Neuronal stem cell (in vitro differentiated cells): ENCODE measurements around the gene EBI3.
"Not testable (repeated sequence)": the region's sequence is repeated elsewhere in the genome, so short reads cannot be mapped to it uniquely, and the experiment has no call there.

ENCODE experiments used
- DNase-seq: peaks from one replicate; pipeline ENCODE4 v3.0.0-alpha.2; 2013; ENCODE audit warnings: low spot score
- H2AFZ ChIP-seq: one replicate; pipeline ENCODE4 v1.6.1; 2013; ENCODE audit warnings: mild to moderate bottlenecking, low read length, inconsistent platforms
- H2AK5ac ChIP-seq: 2 replicates; pipeline ENCODE4 v1.6.1; 2013; ENCODE audit warnings: low read depth, mild to moderate bottlenecking, inconsistent platforms, low read length, moderate library complexity, mixed read lengths
- H2BK120ac ChIP-seq: 2 replicates; pipeline ENCODE4 v1.6.1; 2013; ENCODE audit warnings: low read depth, mild to moderate bottlenecking, inconsistent platforms, low read length, moderate library complexity, mixed read lengths
- H2BK12ac ChIP-seq: one replicate; pipeline ENCODE4 v1.6.1; 2013; ENCODE audit warnings: low read length, inconsistent platforms
- H2BK15ac ChIP-seq: 2 replicates; pipeline ENCODE4 v1.6.1; 2013; ENCODE audit warnings: mild to moderate bottlenecking, low read length, inconsistent platforms, mixed read lengths
- H2BK5ac ChIP-seq: one replicate; pipeline ENCODE4 v1.6.1; 2013; ENCODE audit warnings: inconsistent platforms, mild to moderate bottlenecking, low read length, moderate library complexity
- H3K14ac ChIP-seq: one replicate; pipeline ENCODE4 v1.6.1; 2013; ENCODE audit warnings: low read length, inconsistent platforms
- H3K18ac ChIP-seq: 2 replicates; pipeline ENCODE4 v1.6.1; 2013; ENCODE audit warnings: low read length, inconsistent platforms
- H3K23ac ChIP-seq: 2 replicates; pipeline ENCODE4 v1.6.1; 2013; ENCODE audit warnings: low read depth, mild to moderate bottlenecking, mixed read lengths, low read length, inconsistent platforms; ENCODE audit not compliant: poor library complexity
- H3K27ac ChIP-seq: replicated peaks from 3 replicates; pipeline ENCODE4 v1.5.1; 2013; ENCODE audit warnings: low read length, inconsistent platforms
- H3K27me3 ChIP-seq, 3 experiments: 2 replicates each; pipeline ENCODE4 v1.6.1; 2013; ENCODE audit warnings: low read length in 3 of 3, mild to moderate bottlenecking in 2 of 3, inconsistent platforms in 1 of 3, low read depth in 1 of 3, mixed read lengths in 1 of 3, moderate library complexity in 1 of 3; ENCODE audit not compliant: control insufficient read depth in 3 of 3, insufficient read depth in 3 of 3
- H3K36me3 ChIP-seq, 2 donors: replicated peaks in 1 of 2; 2 replicates each; pipeline ENCODE4 v1.6.1; 2013; ENCODE audit warnings: low read length in 2 of 2; ENCODE audit not compliant: control insufficient read depth in 2 of 2, insufficient read depth in 2 of 2
- H3K4ac ChIP-seq: 2 replicates; pipeline ENCODE4 v1.6.1; 2013; ENCODE audit warnings: inconsistent platforms, mild to moderate bottlenecking, low read length, moderate library complexity
- H3K4me1 ChIP-seq, 2 donors: 1 replicate in 1 of 2; 2 replicates in 1 of 2; pipeline ENCODE4 v1.6.1; 2013; ENCODE audit warnings: low read length in 2 of 2, low read depth in 1 of 2; ENCODE audit not compliant: control insufficient read depth in 2 of 2, insufficient read depth in 1 of 2
- H3K4me2 ChIP-seq: one replicate; pipeline ENCODE4 v1.6.1; 2013; ENCODE audit warnings: mild to moderate bottlenecking, low read length, inconsistent platforms; ENCODE audit not compliant: insufficient read depth, poor library complexity, severe bottlenecking
- H3K4me3 ChIP-seq, 2 donors: 2 replicates each; pipeline ENCODE4 v1.5.1; 2013; ENCODE audit warnings: low read length in 2 of 2, mild to moderate bottlenecking in 2 of 2, inconsistent platforms in 1 of 2, moderate library complexity in 1 of 2
- H3K79me1 ChIP-seq: one replicate; pipeline ENCODE4 v1.6.1; 2013; ENCODE audit warnings: low read depth, mild to moderate bottlenecking, inconsistent platforms, low read length, moderate library complexity
- H3K9ac ChIP-seq: one replicate; pipeline ENCODE4 v1.6.1; 2013; ENCODE audit warnings: mild to moderate bottlenecking, low read depth, low read length, inconsistent platforms; ENCODE audit not compliant: poor library complexity
- H3K9me3 ChIP-seq, 2 donors: replicated peaks in 1 of 2; 2 replicates each; pipeline versions ENCODE3 to v1.6.1; 2013; ENCODE audit warnings: low read length in 2 of 2, mild to moderate bottlenecking in 2 of 2, inconsistent platforms in 1 of 2, low read depth in 1 of 2, mixed read lengths in 1 of 2, moderate library complexity in 1 of 2; ENCODE audit not compliant: control insufficient read depth in 2 of 2, insufficient read depth in 1 of 2
- H4K8ac ChIP-seq: one replicate; pipeline ENCODE4 v1.6.1; 2013; ENCODE audit warnings: low read depth, mild to moderate bottlenecking, inconsistent platforms, low read length, moderate library complexity
- H4K91ac ChIP-seq: one replicate; pipeline ENCODE4 v1.6.1; 2013; ENCODE audit warnings: low read length, low read depth, mild to moderate bottlenecking, inconsistent platforms; ENCODE audit not compliant: poor library complexity
- WGBS, 2 donors: extraction: QIAGEN DNeasy Blood & Tissue Kit; methylation state at CpG; one replicate each; pipeline ENCODE4 v1.1.7; 2013; ENCODE audit warnings: missing lambda C conversion rate in 2 of 2, mixed read lengths in 1 of 2; ENCODE audit not compliant: insufficient read length in 2 of 2, insufficient replicate concordance in 1 of 2; ENCODE audit errors: extremely low coverage in 2 of 2; 5-methylcytosine and 5-hydroxymethylcytosine counted together

The EBI3 gene

GRCh38 chr19:4268816-4269430 lies 39.6 kb downstream of the EBI3 start:
- Histone ChIP-seq H3K4me3 (no peak overlapping the region), H3K23ac (no peak overlapping the region), H3K4me1 (no peaks in the 10 kb centered on the region), H2AFZ (no peak overlapping the region), H3K9me3 (no peaks in the 10 kb centered on the region), H3K79me1 (peaks cover 2% of the 10 kb centered on the region), H3K14ac (no peak overlapping the region), H4K8ac (no peak overlapping the region), H3K4me2 (no peak overlapping the region), H2BK5ac (no peak overlapping the region), H3K4ac (no peak overlapping the region), H2BK15ac (no peak overlapping the region), H3K27ac (no peak overlapping the region), H3K18ac (no peak overlapping the region), H3K27me3 (no peaks in the 10 kb centered on the region), H4K91ac (no peak overlapping the region), H2BK12ac (no peak overlapping the region), H2BK120ac (no peak overlapping the region), H3K36me3 (peaks cover 14 to 29% of the 10 kb centered on the region in 2 donors), H2AK5ac (no peak overlapping the region), H3K9ac (no peak overlapping the region)
- no CpG with 5 or more reads among the region's 13 CpGs for WGBS, 2 donors
- DNase-seq: no peak

GRCh38 chr19:4272894-4273293 lies 43.6 kb downstream of the EBI3 start:
- Histone ChIP-seq H3K36me3 (peaks cover 11 to 15% of the 10 kb centered on the region in 2 donors), H2BK5ac (peak overlapping the region; percentile 60), H2BK12ac (no peak overlapping the region), H3K4ac (no peak overlapping the region), H2BK15ac (no peak overlapping the region), H3K9me3 (no peaks in the 10 kb centered on the region), H3K4me1 (peaks cover 0 to 7% of the 10 kb centered on the region in 2 donors), H3K4me3 (no peak overlapping the region), H3K79me1 (peaks cover 2% of the 10 kb centered on the region), H3K4me2 (no peak overlapping the region), H3K9ac (no peak overlapping the region), H3K14ac (no peak overlapping the region), H2AK5ac (no peak overlapping the region), H2BK120ac (no peak overlapping the region), H3K27ac (no peak overlapping the region), H4K91ac (no peak overlapping the region), H2AFZ (no peak overlapping the region), H3K18ac (no peak overlapping the region), H3K27me3 (peaks cover 0 to 6% (median 0%) of the 10 kb centered on the region in 3 experiments), H4K8ac (no peak overlapping the region), H3K23ac (peak overlapping the region; percentile 80)
- DNase-seq: no peak
- WGBS, 2 donors: no CpG with 5 or more reads among the region's 10 CpGs

- H3K27ac ChIP-seq, DNase-seq, H2BK12ac ChIP-seq, H2AK5ac ChIP-seq, H4K8ac ChIP-seq, H3K36me3 ChIP-seq, H2AFZ ChIP-seq, H2BK5ac ChIP-seq, H3K79me1 ChIP-seq, H2BK15ac ChIP-seq, H3K9me3 ChIP-seq, H3K9ac ChIP-seq, H3K4me3 ChIP-seq, H3K18ac ChIP-seq, H3K14ac ChIP-seq, H3K23ac ChIP-seq, H2BK120ac ChIP-seq, H4K91ac ChIP-seq, H3K4ac ChIP-seq, H3K4me2 ChIP-seq: not testable (repeated sequence)
- WGBS, 2 donors: no CpG with 5 or more reads among the region's 6 CpGs
- peaks cover 0 to 16% (median under 1%) of the 10 kb centered on the region in 3 experiments for H3K27me3 ChIP-seq
- peaks cover 3 to 11% of the 10 kb centered on the region in 2 donors for H3K4me1 ChIP-seq
Measured at GRCh38 chr19:4274321-4274686, 45.0 kb downstream of the EBI3 start.

GRCh38 chr19:4277191-4277696 lies 47.9 kb downstream of the EBI3 start:
- no peak overlapping the region for H2BK5ac ChIP-seq
- H3K23ac ChIP-seq: peak overlapping the region; percentile 95
- peak overlapping the region; percentile 65 for H4K8ac ChIP-seq
- peak overlapping the region; percentile 49 for H2BK15ac ChIP-seq
- H3K36me3 ChIP-seq: no peaks in the 10 kb centered on the region
- no peak overlapping the region for H3K9ac ChIP-seq
- no peak overlapping the region for H2AK5ac ChIP-seq
- H4K91ac ChIP-seq: no peak overlapping the region
- H3K79me1 ChIP-seq: no peaks in the 10 kb centered on the region
- H3K14ac ChIP-seq: no peak overlapping the region
- H2BK12ac ChIP-seq: no peak overlapping the region
- H3K4me2 ChIP-seq: no peak overlapping the region
- peak overlapping the region; percentile 64 for H3K18ac ChIP-seq
- no peak overlapping the region for H3K27ac ChIP-seq
- H2AFZ ChIP-seq: no peak overlapping the region
- no peak for DNase-seq
- no peak overlapping the region for H2BK120ac ChIP-seq
- H3K4ac ChIP-seq: no peak overlapping the region
- H3K27me3 ChIP-seq: peaks cover 0 to 41% (median 12%) of the 10 kb centered on the region in 3 experiments
- no peaks in the 10 kb centered on the region for H3K9me3 ChIP-seq
- peaks cover 3 to 14% of the 10 kb centered on the region in 2 donors for H3K4me1 ChIP-seq
- no CpG with 5 or more reads among the region's 16 CpGs for WGBS, 2 donors
- H3K4me3 ChIP-seq: no peak overlapping the region
